Naive thymus-derived CD4-positive, alpha-beta T cell (primary cell): Measurements from ENCODE around the gene GBX1. TPM values are rescaled to one million over a fixed set of nuclear protein-coding genes. Genes with fewer than 3 reads are reported as not detected.

Experiments used
- ATAC-seq: fragments of 150-1000 bp; cut with Tn5 transposase; 2 replicates; pipeline ENCODE4 v1.10.0; 2021; ENCODE audit warnings: mild to moderate bottlenecking, moderate library complexity
- CTCF ChIA-PET: fragments of 350-600 bp; sonication (Branson Sonifier 250); formaldehyde crosslinking; loops from one replicate; lab custom pipeline; 2021; ENCODE audit warnings: antibody characterized with exemption; lab: Charles Lee
- POLR2A ChIA-PET: fragments of 350-600 bp; sonication (Branson Sonifier 250); formaldehyde crosslinking; loops from one replicate; lab custom pipeline; 2021; ENCODE audit warnings: antibody characterized with exemption, inconsistent platforms; lab: Charles Lee
- DNase-seq, 9 donors: peaks; one replicate each; pipeline versions ENCODE4 v3.0.0 to v3.0.0-alpha.2; 2020 to 2022; ENCODE audit warnings: mixed read lengths in 1 of 9
- H3K27ac ChIP-seq: one replicate; pipeline ENCODE4 v1.7.0; 2013; ENCODE audit warnings: mild to moderate bottlenecking, low read depth, low read length, moderate library complexity
- H3K27me3 ChIP-seq, 2 donors: one replicate each; pipeline ENCODE4 v1.7.0; 2013; ENCODE audit warnings: low read length in 2 of 2, mild to moderate bottlenecking in 2 of 2, moderate library complexity in 2 of 2; ENCODE audit not compliant: control insufficient read depth in 2 of 2, insufficient read depth in 2 of 2
- H3K36me3 ChIP-seq, 3 experiments: 1 replicate in 2 of 3; 2 replicates in 1 of 3; pipeline ENCODE4 v1.7.0; 2013; ENCODE audit warnings: low read length in 3 of 3, mild to moderate bottlenecking in 3 of 3, moderate library complexity in 1 of 3; ENCODE audit not compliant: insufficient read depth in 3 of 3, control insufficient read depth in 2 of 3
- H3K4me1 ChIP-seq, 2 donors: one replicate each; pipeline ENCODE4 v1.7.0; 2013; ENCODE audit warnings: low read length in 2 of 2, mild to moderate bottlenecking in 2 of 2, moderate library complexity in 1 of 2; ENCODE audit not compliant: control insufficient read depth in 2 of 2, insufficient read depth in 2 of 2
- H3K4me3 ChIP-seq: 2 replicates; pipeline ENCODE4 v1.7.0; 2013; ENCODE audit warnings: mild to moderate bottlenecking, low read length
- H3K9me3 ChIP-seq, 3 experiments: 1 replicate in 2 of 3; 2 replicates in 1 of 3; pipeline ENCODE4 v1.7.0; 2013; ENCODE audit warnings: low read length in 3 of 3; ENCODE audit not compliant: control insufficient read depth in 2 of 3
- H3K27ac Mint-ChIP-seq, 9 donors: one replicate each; pipeline ENCODE4 v1.8.0; 2020 to 2022; ENCODE audit warnings: mixed read lengths in 9 of 9, mild to moderate bottlenecking in 8 of 9, moderate library complexity in 5 of 9, inconsistent platforms in 2 of 9
- H3K27me3 Mint-ChIP-seq, 5 donors: one replicate each; pipeline ENCODE4 v1.8.0; 2021 to 2022; ENCODE audit warnings: mixed read lengths in 5 of 5, mild to moderate bottlenecking in 1 of 5
- H3K36me3 Mint-ChIP-seq, 5 donors: one replicate each; pipeline ENCODE4 v1.8.0; 2020 to 2022; ENCODE audit warnings: mixed read lengths in 5 of 5, mild to moderate bottlenecking in 3 of 5, inconsistent platforms in 1 of 5
- H3K4me1 Mint-ChIP-seq, 7 donors: one replicate each; pipeline ENCODE4 v1.8.0; 2020 to 2022; ENCODE audit warnings: mixed read lengths in 7 of 7, mild to moderate bottlenecking in 3 of 7, inconsistent platforms in 1 of 7
- H3K4me3 Mint-ChIP-seq, 10 donors: one replicate each; pipeline ENCODE4 v1.8.0; 2020 to 2022; ENCODE audit warnings: mild to moderate bottlenecking in 10 of 10, mixed read lengths in 10 of 10, moderate library complexity in 6 of 10, inconsistent platforms in 2 of 10
- H3K9me3 Mint-ChIP-seq, 11 donors: one replicate each; pipeline ENCODE4 v1.8.0; 2020 to 2022; ENCODE audit warnings: mixed read lengths in 11 of 11, mild to moderate bottlenecking in 4 of 11, inconsistent platforms in 1 of 11, moderate library complexity in 1 of 11
- intact Hi-C, 2 donors: fragments of 100-400 bp; cut with micrococcal nuclease; formaldehyde crosslinking; loops; one replicate each; pipeline ENCODE4 v1.15.1; 2023
- polyA plus RNA-seq, 2 donors: library from polyadenylated mRNA; unstranded; fragments of 300-500 nt; fragmentation: Illumina TruSeq; gene quantifications; one replicate each; pipeline ENCODE4 v1.2.3, GENCODE V29; 2021
- total RNA-seq, 6 experiments: library from RNA in 5 of 6; stranded (reverse) in 5 of 6; gene quantifications; 1 replicate in 5 of 6; 2 replicates in 1 of 6; pipeline ENCODE4 v1.2.3 and lab custom pipeline; 2021 to 2026

GBX1 gene
- total and polyA plus RNA-seq, 7 experiments from 2014 or later, result not detected

DNA sequence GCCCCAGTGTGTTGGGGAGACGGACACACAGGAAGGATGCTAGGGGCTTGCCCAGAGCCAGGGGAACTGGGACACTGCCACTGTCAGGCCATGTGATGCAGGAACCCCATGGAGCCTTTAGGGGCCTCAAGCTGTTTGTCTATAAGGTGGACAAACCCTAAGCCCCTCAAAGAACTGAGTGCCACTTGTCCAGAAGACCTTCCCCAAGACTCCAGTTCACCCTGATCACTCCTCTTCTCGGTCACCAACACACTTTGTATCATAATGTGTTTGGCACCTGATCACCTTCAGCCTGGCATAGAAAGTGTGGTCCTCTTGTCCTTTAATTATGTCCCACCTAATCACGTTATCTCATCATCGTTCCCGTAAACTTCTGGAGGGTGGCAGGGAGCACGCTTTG is 42.1 kb upstream of the GBX1 start:
- no peaks in the 10 kb centered on the region for H3K9me3 ChIP-seq
- peaks cover 15 to 20% of the 10 kb centered on the region in 2 donors for H3K4me1 ChIP-seq
- H3K4me3 Mint-ChIP-seq, result no peak overlapping the region
- CTCF ChIA-PET, result interaction anchor here (0.6 kb wide), 1 partner anchor 1295 kb away, joined by 3 read pairs; no protein-coding TSS in a partner anchor
- no peaks in the 10 kb centered on the region for H3K9me3 Mint-ChIP-seq
- peaks cover 16 to 28% (median 23%) of the 10 kb centered on the region in 7 donors for H3K4me1 Mint-ChIP-seq
- no peak overlapping the region for H3K27ac ChIP-seq
- no peak for ATAC-seq
- no peaks in the 10 kb centered on the region for H3K27me3 ChIP-seq
- H3K4me3 ChIP-seq, result no peak overlapping the region
- peaks cover 0 to 25% (median 0%) of the 10 kb centered on the region in 3 experiments for H3K36me3 ChIP-seq
- H3K36me3 Mint-ChIP-seq, result peaks cover 0 to 11% (median 6%) of the 10 kb centered on the region in 5 donors
- peaks cover 0 to 13% (median 0%) of the 10 kb centered on the region in 5 donors for H3K27me3 Mint-ChIP-seq
- intact Hi-C loops, result no loop called here
- POLR2A ChIA-PET, result no interaction called here
- H3K27ac Mint-ChIP-seq, result no peak overlapping the region
- no peak for DNase-seq

DNA sequence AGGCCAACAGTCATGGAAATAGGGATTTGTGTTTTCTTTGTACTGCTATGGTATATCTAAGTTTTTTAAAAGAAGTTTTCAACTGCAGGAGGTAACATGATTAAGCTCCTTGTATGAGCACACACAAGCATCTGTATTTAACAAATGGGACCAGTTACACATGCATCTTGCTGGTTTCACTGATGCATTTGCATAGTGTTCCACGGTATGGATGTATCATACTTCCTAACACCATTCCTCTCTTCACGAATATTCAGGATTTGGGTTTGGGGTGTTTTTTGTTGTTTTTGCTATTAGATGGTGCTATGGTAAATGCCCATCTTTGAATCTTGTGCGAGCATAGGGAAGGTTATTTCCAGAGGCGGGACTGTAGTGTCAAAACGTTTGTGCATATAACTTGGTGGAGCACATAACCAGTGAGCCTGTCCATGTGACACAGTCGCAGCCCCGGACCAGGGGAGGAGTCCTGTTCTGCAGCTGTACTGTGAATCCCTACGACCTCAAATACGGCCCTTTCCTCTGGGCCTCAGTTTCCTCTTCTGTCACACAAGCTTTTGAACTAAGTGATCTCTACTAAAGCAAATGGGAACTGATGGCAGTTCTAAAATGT is 40.9 kb upstream of the GBX1 start:
- H3K27ac ChIP-seq, result no peak overlapping the region
- intact Hi-C loops, result no loop called here
- DNase-seq, result no peak
- no peak for ATAC-seq
- H3K27me3 Mint-ChIP-seq, result peaks cover 0 to 17% (median 0%) of the 10 kb centered on the region in 5 donors
- H3K9me3 Mint-ChIP-seq, result no peaks in the 10 kb centered on the region
- H3K9me3 ChIP-seq, result no peaks in the 10 kb centered on the region
- no peak overlapping the region for H3K4me3 ChIP-seq
- H3K27me3 ChIP-seq, result no peaks in the 10 kb centered on the region
- peaks cover 15 to 20% of the 10 kb centered on the region in 2 donors for H3K4me1 ChIP-seq
- peak overlapping the region in 1 of 9 donors; percentile 66 for H3K27ac Mint-ChIP-seq
- CTCF ChIA-PET, result no interaction called here
- H3K4me3 Mint-ChIP-seq, result no peak overlapping the region
- POLR2A ChIA-PET, result interaction anchor here (1.9 kb wide), 1 partner anchor 35 kb away, joined by 8 read pairs; no protein-coding TSS in a partner anchor
- peaks cover 0 to 5% (median 2%) of the 10 kb centered on the region in 5 donors for H3K36me3 Mint-ChIP-seq
- peaks cover 16 to 28% (median 22%) of the 10 kb centered on the region in 7 donors for H3K4me1 Mint-ChIP-seq
- peaks cover 0 to 13% (median 0%) of the 10 kb centered on the region in 3 experiments for H3K36me3 ChIP-seq

DNA sequence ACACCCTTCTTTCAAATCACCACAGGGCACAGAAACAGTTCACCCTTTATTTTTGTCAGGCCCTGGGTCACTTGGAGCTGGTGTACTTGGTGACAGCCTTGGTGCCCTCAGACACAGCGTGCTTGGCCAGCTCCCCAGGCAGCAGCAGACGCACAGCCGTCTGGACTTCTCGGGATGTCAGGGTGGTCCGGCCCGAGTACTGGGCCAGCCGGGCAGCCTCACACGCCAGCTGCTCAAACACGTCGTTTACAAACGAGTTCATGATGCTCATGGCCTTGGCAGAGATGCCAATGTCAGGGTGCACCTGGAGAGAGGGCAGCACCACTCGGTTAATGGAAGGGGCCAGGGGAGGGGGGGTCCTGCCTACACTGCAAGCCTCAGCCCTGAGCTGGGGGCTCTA is 40.3 kb upstream of the GBX1 start:
- H3K4me3 Mint-ChIP-seq, result peak overlapping the region in 4 of 10 donors; percentile 58 to 76 (median 67)
- ChIA-PET CTCF (interaction anchor here (1.6 kb wide), 1 partner anchor 36 kb away, joined by 5 read pairs; no protein-coding TSS in a partner anchor), POLR2A (interaction anchor here (1.9 kb wide), 1 partner anchor 36 kb away, joined by 8 read pairs; no protein-coding TSS in a partner anchor)
- DNase-seq (no peak), ATAC-seq (no peak)
- H3K36me3 ChIP-seq, result peaks cover 0 to 7% (median 0%) of the 10 kb centered on the region in 3 experiments
- peaks cover 0 to 5% (median 0%) of the 10 kb centered on the region in 5 donors for H3K36me3 Mint-ChIP-seq
- peaks cover 15 to 20% of the 10 kb centered on the region in 2 donors for H3K4me1 ChIP-seq
- intact Hi-C loops, result loop anchor here in 1 of 2 donors (1.0 kb wide), 1 partner anchor 36 kb away; no protein-coding TSS in a partner anchor
- H3K9me3 Mint-ChIP-seq, result no peaks in the 10 kb centered on the region
- no peak overlapping the region for H3K4me3 ChIP-seq
- H3K27me3 ChIP-seq, result no peaks in the 10 kb centered on the region
- no peak overlapping the region for H3K27ac ChIP-seq
- H3K9me3 ChIP-seq, result no peaks in the 10 kb centered on the region
- peaks cover 0 to 20% (median 0%) of the 10 kb centered on the region in 5 donors for H3K27me3 Mint-ChIP-seq
- H3K4me1 Mint-ChIP-seq, result peaks cover 16 to 28% (median 22%) of the 10 kb centered on the region in 7 donors
- peak overlapping the region in 3 of 9 donors; percentile 49 to 74 (median 58) for H3K27ac Mint-ChIP-seq

DNA sequence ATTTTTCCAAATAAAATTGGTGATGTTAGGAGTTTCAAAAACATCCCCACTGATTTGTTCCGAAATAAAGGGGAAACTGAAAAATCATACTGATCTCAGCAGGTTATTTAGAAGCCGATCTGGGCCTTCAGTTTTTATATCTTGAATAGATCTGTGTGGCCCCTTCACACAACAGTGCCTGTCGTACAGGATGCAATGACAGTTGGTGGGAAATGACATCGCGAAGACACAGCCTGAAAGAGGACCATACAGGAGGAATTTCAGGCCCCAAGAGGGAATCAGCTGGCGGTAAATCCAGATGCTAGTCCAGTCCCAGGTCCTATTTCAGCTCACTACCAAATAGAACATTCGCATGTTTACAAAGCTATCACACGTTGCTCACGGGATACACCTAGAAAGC is 39.8 kb upstream of the GBX1 start:
- no peaks in the 10 kb centered on the region for H3K27me3 ChIP-seq
- peaks cover 15 to 20% of the 10 kb centered on the region in 2 donors for H3K4me1 ChIP-seq
- H3K36me3 ChIP-seq, result peaks cover 0 to 2% (median 0%) of the 10 kb centered on the region in 3 experiments
- Mint-ChIP-seq H3K4me1 (peaks cover 16 to 28% (median 22%) of the 10 kb centered on the region in 7 donors), H3K36me3 (peaks cover 0 to 5% (median 0%) of the 10 kb centered on the region in 5 donors), H3K27ac (peak overlapping the region in 7 of 9 donors; percentile 10 to 82 (median 58)), H3K9me3 (no peaks in the 10 kb centered on the region), H3K4me3 (peak overlapping the region; percentile 31 to 76 (median 62)), H3K27me3 (peaks cover 0 to 21% (median 0%) of the 10 kb centered on the region in 5 donors)
- DNase-seq (peak in 2 of 9 donors; percentile 16 to 22), ATAC-seq (peak; percentile 52)
- H3K27ac ChIP-seq, result peak overlapping the region; percentile 25
- ChIA-PET CTCF (interaction anchor here (1.4 to 1.6 kb wide), 2 partner anchors 37 to 38 kb away, joined by 3 to 5 read pairs; no protein-coding TSS in a partner anchor), POLR2A (interaction anchor here (1.1 to 1.9 kb wide), 2 partner anchors 20 to 36 kb away, joined by 5 to 8 read pairs; partner anchors contain the start of gene ABCF2)
- H3K4me3 ChIP-seq, result no peak overlapping the region
- intact Hi-C loops, result loop anchor here in 1 of 2 donors (1.0 kb wide), 1 partner anchor 37 kb away; no protein-coding TSS in a partner anchor
- H3K9me3 ChIP-seq, result no peaks in the 10 kb centered on the region

DNA sequence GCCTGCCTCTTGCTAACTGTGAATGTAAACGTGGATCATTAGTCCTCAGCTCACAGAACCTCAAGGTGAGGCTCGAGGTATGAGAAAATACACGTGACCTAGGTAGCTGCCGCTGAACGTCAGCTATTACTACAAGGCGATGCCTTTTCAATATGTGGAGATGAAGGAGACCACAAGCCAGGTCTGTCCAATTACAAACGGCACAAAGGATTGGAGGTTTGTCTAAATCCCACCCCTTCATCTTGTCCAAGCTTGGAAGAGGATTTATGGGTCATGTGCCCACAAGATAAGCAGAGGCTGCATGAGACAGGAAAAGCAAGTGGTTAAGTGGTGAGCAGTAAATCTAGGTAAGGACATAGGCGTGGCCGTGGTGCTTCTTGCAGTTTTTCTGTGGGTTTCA is 39.4 kb upstream of the GBX1 start:
- DNase-seq (peak in 5 of 9 donors; percentile 16 to 35 (median 26)), ATAC-seq (peak; percentile 81)
- peak overlapping the region in 9 of 10 donors; percentile 57 to 76 (median 63) for H3K4me3 Mint-ChIP-seq
- H3K36me3 Mint-ChIP-seq, result peaks cover 0 to 5% (median 0%) of the 10 kb centered on the region in 5 donors
- peaks cover 16 to 28% (median 22%) of the 10 kb centered on the region in 7 donors for H3K4me1 Mint-ChIP-seq
- H3K4me3 ChIP-seq, result no peak overlapping the region
- peaks cover 0 to 21% (median 0%) of the 10 kb centered on the region in 5 donors for H3K27me3 Mint-ChIP-seq
- H3K27ac ChIP-seq, result peak overlapping the region; percentile 25
- POLR2A ChIA-PET, result interaction anchor here (1.1 to 1.9 kb wide), 2 partner anchors 20 to 37 kb away, joined by 5 to 8 read pairs; partner anchors contain the start of gene ABCF2
- H3K27ac Mint-ChIP-seq, result peak overlapping the region in 8 of 9 donors; percentile 4 to 82 (median 59)
- H3K9me3 Mint-ChIP-seq, result no peaks in the 10 kb centered on the region
- CTCF ChIA-PET, result interaction anchor here (1.4 to 1.6 kb wide), 2 partner anchors 37 kb away, joined by 3 to 5 read pairs; no protein-coding TSS in a partner anchor
- peaks cover 15 to 20% of the 10 kb centered on the region in 2 donors for H3K4me1 ChIP-seq
- H3K36me3 ChIP-seq, result no peaks in the 10 kb centered on the region
- intact Hi-C loops, result loop anchor here in 1 of 2 donors (1.0 kb wide), 1 partner anchor 37 kb away; no protein-coding TSS in a partner anchor
- H3K9me3 ChIP-seq, result no peaks in the 10 kb centered on the region
- H3K27me3 ChIP-seq, result no peaks in the 10 kb centered on the region

DNA sequence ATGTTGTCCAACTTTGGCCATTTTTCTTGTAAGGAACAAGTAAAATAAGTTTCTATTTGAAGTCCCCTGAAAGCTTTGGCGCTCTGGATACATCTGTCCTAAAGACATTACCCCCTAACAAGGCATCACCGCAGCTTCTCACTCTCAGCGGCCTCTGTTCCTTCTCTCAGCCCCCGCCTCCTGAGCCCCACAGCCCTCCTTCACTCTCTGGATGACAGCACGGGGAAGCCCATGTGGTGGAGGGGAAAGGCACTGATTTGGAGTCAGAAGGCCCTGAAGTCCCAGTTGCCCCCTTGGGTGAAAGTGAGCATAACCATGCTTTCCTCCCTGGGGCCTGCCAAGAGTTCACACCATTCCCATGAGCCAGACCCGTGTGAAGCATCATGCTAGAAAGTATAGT is 38.2 kb upstream of the GBX1 start:
- H3K4me3 ChIP-seq, result no peak overlapping the region
- POLR2A ChIA-PET, result no interaction called here
- no peaks in the 10 kb centered on the region for H3K9me3 ChIP-seq
- Mint-ChIP-seq H3K9me3 (no peaks in the 10 kb centered on the region), H3K36me3 (peaks cover 0 to 2% (median 0%) of the 10 kb centered on the region in 5 donors), H3K27ac (peak overlapping the region in 1 of 9 donors; percentile 46), H3K27me3 (peaks cover 0 to 25% (median 6%) of the 10 kb centered on the region in 5 donors), H3K4me3 (peak overlapping the region in 3 of 10 donors; percentile 8 to 32 (median 22)), H3K4me1 (peaks cover 16 to 28% (median 22%) of the 10 kb centered on the region in 7 donors)
- H3K36me3 ChIP-seq, result no peaks in the 10 kb centered on the region
- DNase-seq (no peak), ATAC-seq (no peak)
- H3K27me3 ChIP-seq, result no peaks in the 10 kb centered on the region
- no peak overlapping the region for H3K27ac ChIP-seq
- intact Hi-C loops, result no loop called here
- H3K4me1 ChIP-seq, result peaks cover 15 to 20% of the 10 kb centered on the region in 2 donors
- CTCF ChIA-PET, result no interaction called here
